IPS DF 19.7 (cell line): ENCODE measurements around the gene SPATA46.

Source experiments
- DNase-seq: peaks from one replicate; pipeline ENCODE4 v3.0.0-alpha.2; 2013; ENCODE audit warnings: low read depth, low spot score

The SPATA46 gene

GRCh38 chr1:162374406-162374805, 2.2 kb downstream of the SPATA46 start:
- DNase-seq: no peak

DNA sequence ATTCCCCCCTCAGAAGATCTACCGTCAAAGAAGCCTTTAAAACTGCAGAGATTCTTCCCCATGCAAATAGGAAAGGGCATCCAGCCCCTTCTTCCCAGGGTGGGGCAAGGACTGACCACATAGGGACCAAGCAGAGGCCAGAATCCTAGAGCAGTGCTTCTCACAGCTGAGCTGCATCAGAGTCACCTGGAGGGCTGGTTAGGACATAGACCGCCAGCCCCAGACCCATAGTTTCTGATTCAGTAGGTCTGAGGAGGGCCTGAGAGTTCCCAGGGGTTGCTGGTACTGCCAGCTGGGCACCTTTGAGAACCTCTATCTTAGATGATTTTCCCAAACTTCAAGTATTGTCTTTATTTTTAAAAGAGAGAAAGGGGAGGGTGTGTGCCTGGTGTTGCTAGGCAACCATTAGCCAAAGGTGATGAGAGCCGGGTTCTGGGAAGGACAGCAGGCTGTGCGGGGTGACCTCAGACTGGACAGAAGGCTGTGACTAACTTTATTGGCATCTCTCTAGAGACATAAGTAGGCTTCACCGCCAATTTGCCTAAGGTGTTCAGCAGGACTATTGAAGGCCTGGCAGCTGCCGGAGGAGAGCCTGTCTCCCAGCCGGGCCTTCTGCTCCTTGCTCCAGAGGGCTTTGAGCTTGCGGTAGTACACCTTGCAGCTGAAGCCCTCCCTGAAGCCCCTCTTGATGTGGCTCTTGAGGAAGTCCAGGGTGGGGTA, 3.0 kb downstream of the SPATA46 start:
- DNase-seq: no peak

GRCh38 chr1:162373072-162373427, 3.6 kb downstream of the SPATA46 start:
- DNase-seq: no peak

GRCh38 chr1:162372159-162373071, 4.2 kb downstream of the SPATA46 start:
- DNase-seq: no peak

GRCh38 chr1:162371611-162372010, 5.0 kb downstream of the SPATA46 start:
- DNase-seq: no peak

- no peak for DNase-seq
These were observed 5.9 kb downstream of the SPATA46 start for GRCh38 chr1:162370721-162371120.

DNA sequence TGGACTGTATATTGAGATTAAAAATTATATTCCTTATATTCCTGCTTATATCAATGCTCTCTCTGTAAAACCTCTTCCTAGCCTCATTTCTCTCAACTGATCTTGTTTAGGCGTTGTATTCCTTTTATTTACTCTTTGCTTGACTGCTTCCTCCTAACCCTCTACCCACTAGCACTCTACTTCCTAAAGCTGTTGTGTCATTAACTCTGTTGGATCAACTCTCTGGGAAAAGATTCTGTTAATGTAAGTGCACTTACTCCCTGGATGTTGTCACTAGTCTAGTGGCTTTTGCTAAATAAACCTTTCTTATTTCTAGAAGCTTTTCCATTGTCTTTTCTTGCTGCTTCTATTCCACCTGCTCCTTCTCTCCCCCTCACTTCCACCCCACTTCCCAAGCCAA, 6.5 kb downstream of the SPATA46 start:
- no peak for DNase-seq

GRCh38 chr1:162369571-162369970, 7.1 kb downstream of the SPATA46 start:
- DNase-seq: no peak

GRCh38 chr1:162368451-162368850, 8.2 kb downstream of the SPATA46 start:
- DNase-seq: no peak

- DNase-seq: no peak
These were observed 8.9 kb downstream of the SPATA46 start for GRCh38 chr1:162367772-162368171.

- no peak for DNase-seq
These were observed 9.6 kb downstream of the SPATA46 start for GRCh38 chr1:162367073-162367472.

DNA sequence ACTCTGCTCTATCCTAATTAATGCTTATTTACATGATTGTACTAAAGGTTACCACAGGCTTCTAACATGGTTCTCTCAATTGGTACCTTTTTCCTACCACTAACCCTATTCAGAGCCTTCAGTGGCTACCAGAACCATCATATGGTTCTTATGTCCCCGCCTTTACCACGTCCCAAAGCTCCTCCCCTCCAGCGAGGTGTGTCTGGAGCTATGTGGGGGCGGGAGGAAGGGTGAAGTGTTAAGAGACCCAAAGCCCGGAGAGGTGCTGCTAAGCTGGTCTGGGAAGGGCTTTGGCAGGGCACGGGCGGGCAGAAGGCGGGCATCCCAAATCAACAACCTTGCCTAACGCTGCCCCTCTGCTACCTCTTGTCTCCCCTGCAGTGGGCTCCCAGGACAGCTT, 10.0 kb downstream of the SPATA46 start:
- no peak for DNase-seq

- no peak for DNase-seq
These were observed 10.5 kb downstream of the SPATA46 start for GRCh38 chr1:162366149-162366548.

GRCh38 chr1:162365284-162366020, 11.2 kb downstream of the SPATA46 start:
- DNase-seq: no peak

- no peak for DNase-seq
These were observed 12.2 kb downstream of the SPATA46 start for GRCh38 chr1:162364498-162364897.

DNA sequence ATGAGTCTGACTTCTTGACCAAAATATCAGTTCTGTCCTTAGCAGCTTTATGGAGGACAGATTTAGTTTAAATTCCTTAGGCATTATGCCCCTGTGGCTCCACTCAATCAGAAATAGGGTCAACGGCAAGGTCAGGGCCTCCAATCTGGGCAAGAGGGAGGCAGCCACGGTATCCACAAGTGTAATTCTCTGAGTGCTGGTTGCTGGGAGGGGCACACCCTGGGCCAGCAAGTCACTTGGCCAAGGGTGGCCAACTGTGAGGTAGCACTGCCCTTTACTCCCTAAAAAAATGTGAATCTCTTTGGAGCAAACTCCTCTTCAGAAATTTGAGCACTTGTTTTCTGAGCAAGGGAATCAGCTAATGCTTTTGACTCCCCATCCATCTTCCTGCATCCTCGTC, 12.8 kb downstream of the SPATA46 start:
- no peak for DNase-seq

DNA sequence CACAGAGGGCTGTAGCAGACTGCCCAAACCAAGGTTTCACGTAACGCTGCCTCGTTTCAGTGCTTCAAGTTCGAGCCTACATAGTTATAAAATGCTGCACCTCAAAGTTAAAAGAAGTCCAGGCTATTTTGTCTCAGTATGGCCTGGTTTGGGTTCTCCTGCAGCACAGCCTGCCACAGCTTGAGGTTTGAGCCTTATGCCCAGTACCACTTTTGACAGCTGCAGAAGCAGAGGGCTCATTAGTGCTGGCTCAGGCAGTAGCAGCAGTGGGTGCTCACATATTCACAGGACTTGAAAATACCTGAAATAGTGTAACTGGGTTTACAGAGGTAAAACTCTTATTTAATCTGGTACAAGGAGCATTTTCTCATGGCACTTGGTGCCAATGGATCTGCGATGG, 15.3 kb downstream of the SPATA46 start:
- DNase-seq: no peak

DNA sequence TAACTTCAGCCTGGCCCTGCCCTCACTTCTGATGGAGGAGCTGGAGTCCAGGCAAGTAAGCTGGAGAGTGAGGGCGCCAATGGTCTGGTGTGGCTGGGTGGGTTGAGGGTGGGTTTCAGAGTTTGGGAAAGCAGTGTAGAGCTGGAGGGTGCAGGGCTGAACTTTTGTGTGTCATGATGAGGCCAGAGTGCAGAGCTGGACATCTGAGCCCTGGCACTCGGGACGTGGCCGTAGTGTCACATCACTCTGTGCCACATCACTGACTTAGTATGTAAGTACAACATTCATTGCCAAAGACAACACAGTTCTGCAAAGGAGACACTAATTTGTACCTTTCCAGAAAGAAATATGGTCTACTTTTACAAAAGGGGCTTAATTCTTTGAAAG, 15.8 kb downstream of the SPATA46 start:
- no peak for DNase-seq

- no peak for DNase-seq
These were observed 16.3 kb downstream of the SPATA46 start for GRCh38 chr1:162360237-162360873.

DNA sequence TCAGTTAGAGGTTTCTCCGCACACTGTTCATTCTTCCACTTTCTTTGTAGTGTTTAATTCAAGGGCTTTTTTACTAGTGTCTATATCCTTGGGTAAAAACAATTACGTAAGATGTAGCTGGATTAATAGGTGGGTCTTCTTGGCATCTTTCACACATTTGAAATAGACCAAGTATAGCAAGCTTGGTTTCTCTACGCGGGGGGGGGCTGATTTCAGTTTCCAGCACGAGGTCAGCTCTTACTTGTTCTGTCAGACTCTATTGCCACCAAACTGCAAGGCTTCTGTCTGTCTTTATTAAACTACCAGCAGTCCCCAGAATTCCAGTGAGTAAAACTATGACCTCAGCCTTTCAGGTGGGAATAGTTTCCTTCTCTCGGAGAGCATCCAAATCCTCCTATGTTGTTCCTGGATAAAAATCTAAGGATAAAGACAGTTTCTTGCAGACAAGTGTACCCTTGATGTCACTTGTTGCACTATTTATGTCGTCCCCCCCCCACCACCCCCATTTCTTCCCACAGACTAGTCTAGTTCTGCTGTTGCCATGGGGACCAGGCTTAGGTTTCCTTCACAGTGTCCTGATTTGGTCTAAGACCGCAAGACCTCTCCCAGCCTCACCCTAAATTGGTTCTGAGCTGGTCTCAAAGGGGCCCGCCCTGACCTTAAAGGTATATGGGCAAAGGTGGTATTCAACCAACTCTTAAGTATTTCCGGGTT, 17.0 kb downstream of the SPATA46 start:
- DNase-seq: no peak

GRCh38 chr1:162358928-162359327, 17.7 kb downstream of the SPATA46 start:
- DNase-seq: no peak
